ENCODE measurements around the gene AUP1. TPM values are rescaled to one million over a fixed set of nuclear protein-coding genes. Genes with fewer than 3 reads are reported as not detected.

The AUP1 gene
- total RNA-seq, 1 donor from 2014 or later = 122 TPM

DNA sequence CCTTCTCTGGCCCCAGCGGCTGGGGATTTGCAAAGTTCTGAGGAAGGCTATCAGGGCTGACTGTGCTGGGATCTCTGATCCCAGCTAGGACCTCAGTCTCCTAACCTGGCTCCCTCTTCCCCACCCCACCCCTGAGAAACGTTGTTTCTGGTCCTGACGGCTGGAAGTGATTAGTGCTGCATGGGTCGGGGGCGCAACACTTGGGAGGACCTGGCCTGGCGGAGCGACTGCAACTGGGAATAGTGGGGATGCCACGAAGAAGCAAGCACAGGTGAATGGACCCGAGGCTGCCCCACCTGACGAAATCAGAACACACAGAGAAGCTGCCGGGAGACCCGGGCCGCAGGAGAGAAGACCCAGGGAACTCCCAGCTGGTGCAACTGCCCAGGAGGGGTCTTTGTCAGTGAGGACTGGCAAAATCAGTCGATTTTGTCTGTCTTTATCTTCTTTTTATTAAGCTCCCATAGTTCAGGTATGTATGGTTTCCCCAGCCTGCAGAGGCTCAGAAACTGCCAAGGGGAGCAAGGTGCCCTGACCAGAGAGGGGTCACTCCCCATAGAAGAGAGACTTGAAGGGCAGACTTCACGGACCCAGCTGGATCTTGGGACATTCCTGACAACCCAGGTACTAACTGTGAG, 29.4 kb downstream of the AUP1 start:
- DNase-seq (peak; percentile 22), ATAC-seq (no peak)
- H3K4me3 ChIP-seq = no peak overlapping the region
- TF ChIP-seq CTCF (IDR thresholded peaks at IDR 0.05) = no peak
- peaks cover 53% of the 10 kb centered on the region for H3K4me1 ChIP-seq
- intact Hi-C loops (cut with DNase I) = no loop called here
- peaks cover 46% of the 10 kb centered on the region for H3K27me3 ChIP-seq (ENCODE audit: low read depth)
- no peak overlapping the region for H3K27ac ChIP-seq
- H3K36me3 ChIP-seq = peaks cover 5% of the 10 kb centered on the region
- no peaks in the 10 kb centered on the region for H3K9me3 ChIP-seq

GRCh38 chr2:74499267-74499939, 30.1 kb downstream of the AUP1 start, which contains the start of gene LBX2:
Gene LBX2, minus strand, starts transcription at chr2:74499603. Its CDS starts 66 bp downstream, at chr2:74499537.
- H3K4me3 ChIP-seq = peak within 1 kb of the TSS; percentile 47
- no peak for ATAC-seq
- peaks cover 47% of the 10 kb centered on the region for H3K4me1 ChIP-seq

GRCh38 chr2:74498500-74499266, 30.8 kb downstream of the AUP1 start:
- ATAC-seq = peak; percentile 16 to 18

More at GRCh38 chr2:74499267-74499939, 30.1 kb downstream of the AUP1 start, which contains the start of gene LBX2:
- intact Hi-C loops (cut with DNase I) = no loop called here
- peak; percentile 50 for DNase-seq
- TF ChIP-seq CTCF (IDR thresholded peaks at IDR 0.05) = no peak
- no peak within 1 kb of the TSS for H3K27ac ChIP-seq
- H3K36me3 ChIP-seq = no peaks in the 10 kb centered on the region
- no peaks in the 10 kb centered on the region for H3K9me3 ChIP-seq
- peaks cover 46% of the 10 kb centered on the region for H3K27me3 ChIP-seq (ENCODE audit: low read depth)

GRCh38 chr2:74497777-74498499, 31.6 kb downstream of the AUP1 start:
- peaks cover 46% of the 10 kb centered on the region for H3K27me3 ChIP-seq (ENCODE audit: low read depth)
- TF ChIP-seq CTCF (IDR thresholded peaks at IDR 0.05) = no peak
- peaks cover 14% of the 10 kb centered on the region for H3K36me3 ChIP-seq
- ATAC-seq (peak; percentile 49 to 64), DNase-seq (peak; percentile 59)
- intact Hi-C loops (cut with DNase I) = no loop called here
- peak overlapping the region; percentile 47 for H3K4me3 ChIP-seq
- H3K4me1 ChIP-seq = peaks cover 35% of the 10 kb centered on the region
- H3K27ac ChIP-seq = no peak overlapping the region
- no peaks in the 10 kb centered on the region for H3K9me3 ChIP-seq

More at GRCh38 chr2:74498500-74499266, 30.8 kb downstream of the AUP1 start:
- intact Hi-C loops (cut with DNase I) = no loop called here
- peak; percentile 50 for DNase-seq
- TF ChIP-seq CTCF (IDR thresholded peaks at IDR 0.05) = no peak
- Histone ChIP-seq H3K27ac (no peak overlapping the region), H3K27me3 (ENCODE audit: low read depth) (peaks cover 46% of the 10 kb centered on the region), H3K4me1 (peaks cover 40% of the 10 kb centered on the region), H3K36me3 (peaks cover 7% of the 10 kb centered on the region), H3K4me3 (peak overlapping the region; percentile 47), H3K9me3 (no peaks in the 10 kb centered on the region)

All from lower lobe of right lung (tissue), 2 donors.